NCI-H1048 (cell line): ENCODE measurements around the gene KLHL35.

ENCODE experiments used
- DNase-seq: peaks from one replicate; lab custom pipeline; 2025; lab: John Stamatoyannopoulos, UW

Gene KLHL35

DNA sequence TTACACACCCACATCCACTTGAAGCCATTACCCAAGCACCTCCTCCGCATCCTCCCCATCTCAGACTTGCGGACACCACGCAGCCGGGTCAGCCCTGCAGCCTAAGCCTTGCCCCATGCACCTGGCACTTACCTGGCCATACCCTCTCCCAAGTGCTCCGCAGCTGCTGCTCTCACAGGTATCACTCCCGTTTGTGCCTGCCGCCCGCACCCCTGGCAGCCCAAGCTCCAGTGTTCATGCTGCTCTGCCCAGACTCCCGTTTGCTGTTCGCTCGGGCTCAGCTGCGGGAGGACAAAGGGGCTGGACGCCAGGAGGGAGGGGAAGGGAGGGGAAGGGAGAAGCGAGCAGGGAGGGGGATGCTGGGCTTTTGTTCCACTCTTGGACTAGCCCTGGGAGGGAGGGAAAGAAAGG lies at the start of gene KLHL35:
TSS of gene KLHL35 (minus strand) at position 293 of the 411 bp plus-strand sequence. CDS start 2,574 bp downstream, outside the sequence.
- DNase-seq: no peak

- DNase-seq: no peak
Measured at GRCh38 chr11:75481922-75482606, 49.1 kb upstream of the KLHL35 start.

DNA sequence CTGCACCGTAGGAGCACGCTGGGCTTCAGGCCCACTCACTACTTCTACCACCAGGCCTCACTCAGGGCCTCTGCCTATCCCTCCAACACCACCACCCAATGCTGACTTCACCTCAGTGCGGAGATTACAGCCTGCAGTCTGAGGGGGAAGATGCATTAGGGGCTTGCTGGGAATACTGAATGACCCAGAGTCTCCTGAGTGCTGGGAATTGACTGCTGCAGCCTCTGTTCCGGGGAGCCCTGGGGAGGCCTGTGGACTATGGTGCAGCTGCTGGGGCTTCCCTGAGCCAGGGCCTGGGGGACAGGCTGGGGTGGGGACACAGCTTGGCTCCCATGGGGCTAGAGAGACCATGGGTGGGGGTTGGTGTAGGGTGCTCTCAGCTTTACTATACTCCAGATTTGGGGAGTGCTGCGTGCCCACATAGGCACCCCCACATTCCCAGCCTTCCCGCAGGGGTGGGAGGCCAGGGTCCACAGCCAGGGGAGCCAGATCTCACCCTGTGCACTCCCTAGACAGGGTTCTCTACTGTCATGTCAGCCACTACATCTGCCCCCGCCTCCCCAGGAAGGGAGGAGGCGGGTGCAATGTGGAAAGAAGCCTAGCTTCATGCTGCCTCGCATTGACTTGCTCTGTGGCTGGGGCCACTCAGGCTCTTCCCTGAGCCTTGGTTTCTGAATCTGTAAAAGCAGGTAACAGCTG lies 48.4 kb upstream of the KLHL35 start:
- no peak for DNase-seq

GRCh38 chr11:75480185-75481175 lies 47.5 kb upstream of the KLHL35 start:
- DNase-seq: no peak

DNA sequence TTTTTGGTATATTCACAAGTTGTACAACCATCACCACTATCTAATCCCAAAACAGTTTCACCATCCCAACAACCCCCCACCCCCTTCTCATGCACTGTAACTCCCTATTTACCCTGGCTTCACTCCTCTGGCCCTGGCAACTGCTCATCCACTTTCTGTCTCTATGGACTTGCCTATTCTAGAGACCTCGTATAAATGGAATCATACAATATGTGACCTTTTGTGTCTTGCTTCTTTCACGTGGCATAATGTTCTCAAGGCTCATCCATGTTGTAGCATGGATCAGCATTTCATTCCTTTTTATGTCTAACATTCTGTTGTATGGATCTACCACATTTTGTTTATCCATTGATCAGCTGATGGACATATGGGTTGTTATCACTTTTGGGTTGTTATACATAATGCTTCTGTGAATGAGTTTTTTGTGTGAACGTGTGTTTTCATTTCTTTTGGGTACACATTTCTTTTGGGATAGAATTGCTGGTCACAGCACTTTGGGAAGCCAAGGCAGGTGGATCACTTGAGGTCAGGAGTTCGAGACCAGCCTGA lies 46.7 kb upstream of the KLHL35 start:
- DNase-seq: no peak

DNA sequence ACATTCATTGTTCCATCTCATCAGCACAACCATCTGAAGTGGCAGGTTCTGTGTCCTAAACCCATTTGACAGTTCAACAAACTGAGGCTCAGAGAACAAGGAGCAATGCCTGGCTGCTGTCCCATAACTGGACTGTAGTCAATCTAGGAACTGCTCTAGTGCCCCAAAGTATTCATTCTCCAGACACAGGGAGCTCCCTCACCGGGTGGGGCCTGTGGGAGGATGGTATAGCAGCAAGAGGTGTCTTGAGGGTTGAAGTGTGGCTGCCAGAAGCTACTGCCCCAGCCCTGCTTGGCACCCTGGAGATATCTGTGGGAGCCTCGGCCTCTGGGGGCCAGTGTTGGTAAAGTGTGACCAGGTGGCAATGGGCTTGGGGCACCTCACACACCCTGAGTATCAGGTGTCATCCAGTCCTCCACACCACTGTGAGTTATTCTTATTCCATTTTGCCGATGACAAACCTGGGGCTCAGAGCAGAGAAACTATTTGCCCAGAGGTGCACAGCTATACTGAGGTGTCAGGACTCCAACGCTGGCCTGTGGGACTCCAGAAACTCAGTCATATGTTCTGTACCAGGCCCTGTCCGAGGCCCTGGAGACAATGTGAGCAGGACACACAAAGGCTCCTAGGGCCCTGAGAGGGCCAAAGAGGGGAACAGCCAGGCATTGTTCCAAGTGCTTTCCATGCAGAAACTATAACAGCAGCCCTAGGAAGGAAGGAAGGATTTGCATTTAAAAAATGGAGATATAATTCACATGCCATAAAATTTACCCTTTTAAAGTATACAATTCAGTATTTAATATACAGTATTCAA lies 46.0 kb upstream of the KLHL35 start:
- no peak for DNase-seq

GRCh38 chr11:75477614-75477935 lies 44.6 kb upstream of the KLHL35 start:
- DNase-seq: no peak

DNA sequence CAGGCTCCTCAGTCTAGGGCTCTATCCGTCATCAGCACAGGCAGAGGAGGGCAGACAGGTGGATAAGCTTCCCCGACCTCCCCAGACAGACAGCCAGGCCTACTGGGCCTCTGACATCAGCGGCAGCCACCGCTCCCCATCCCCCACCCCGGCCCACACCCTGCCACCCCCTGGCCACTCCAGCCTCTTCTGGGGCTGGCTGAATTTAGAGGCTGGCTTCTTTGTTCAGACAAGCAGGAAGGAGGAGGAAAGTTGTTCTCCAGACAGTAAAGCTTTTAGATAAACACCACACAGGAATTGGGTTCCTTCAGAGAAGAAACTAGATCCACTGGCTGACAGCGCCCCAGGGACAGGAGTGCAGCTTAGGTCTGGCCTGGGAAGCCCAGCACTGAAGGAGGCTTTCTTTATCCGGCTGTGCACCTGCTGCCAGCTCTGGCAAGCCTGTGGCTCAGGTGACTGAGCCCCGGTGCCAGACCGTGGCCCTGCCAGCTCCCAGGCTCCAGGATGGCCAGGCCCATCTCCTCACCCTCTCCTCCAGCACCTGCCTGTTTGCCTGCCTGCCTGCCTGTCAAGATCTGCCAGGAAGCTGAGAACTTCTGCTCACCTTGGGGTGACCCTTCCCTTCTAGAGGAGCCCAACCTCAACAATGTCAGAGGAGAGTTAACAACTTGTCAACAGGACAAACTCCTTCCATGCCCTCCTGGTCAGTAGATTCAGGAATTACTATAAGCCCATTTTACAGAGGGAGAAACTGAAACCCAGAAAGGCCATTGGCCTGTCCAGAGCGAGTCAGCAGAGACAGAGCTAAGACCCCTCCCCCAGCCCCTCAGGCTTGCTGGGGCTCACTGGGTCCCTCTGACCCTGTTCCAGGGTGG lies 44.0 kb upstream of the KLHL35 start:
- no peak for DNase-seq

GRCh38 chr11:75475767-75476650 lies 43.0 kb upstream of the KLHL35 start:
- no peak for DNase-seq

DNA sequence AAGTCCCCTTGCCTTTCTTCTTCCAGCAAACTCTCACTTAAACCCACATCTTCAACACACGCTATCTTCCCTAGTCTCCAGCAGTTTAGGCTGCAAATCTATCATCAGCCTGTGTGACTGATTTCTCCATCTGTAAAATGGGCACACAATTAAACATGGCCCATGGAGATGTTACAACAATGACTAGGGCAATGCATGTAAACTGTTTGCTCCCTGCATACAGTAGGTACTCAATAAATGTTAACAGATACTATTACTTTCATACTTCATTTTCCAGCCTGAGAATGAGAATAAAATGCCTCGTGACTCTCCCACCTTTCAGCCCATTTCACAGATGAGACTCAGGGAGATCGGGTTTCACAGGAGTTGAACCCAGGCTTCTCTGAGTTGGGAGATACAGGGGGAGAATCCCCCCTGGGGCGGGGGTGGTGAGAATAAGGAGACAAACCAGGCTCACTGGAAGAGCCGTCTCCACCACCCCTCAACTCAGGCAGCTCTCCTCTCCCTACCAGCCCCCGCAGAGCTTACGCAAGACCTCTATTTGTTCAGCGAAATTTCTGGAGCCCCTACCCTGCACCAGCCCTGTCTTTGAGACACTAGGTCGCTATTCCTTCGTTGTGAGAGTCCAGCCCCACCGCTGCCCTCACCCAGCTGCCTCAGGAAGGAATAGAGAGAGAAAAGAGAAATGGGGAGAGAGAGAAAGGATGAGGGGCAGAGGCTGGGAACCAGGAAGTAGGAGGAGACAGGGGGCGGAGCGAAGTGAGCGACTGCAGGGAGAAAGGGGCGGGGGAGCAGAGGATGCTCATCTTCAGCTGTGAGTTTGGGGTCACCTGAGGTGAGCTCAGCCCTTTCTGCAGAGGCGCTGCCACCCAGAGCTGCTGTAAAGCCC lies 42.1 kb upstream of the KLHL35 start:
- no peak for DNase-seq

DNA sequence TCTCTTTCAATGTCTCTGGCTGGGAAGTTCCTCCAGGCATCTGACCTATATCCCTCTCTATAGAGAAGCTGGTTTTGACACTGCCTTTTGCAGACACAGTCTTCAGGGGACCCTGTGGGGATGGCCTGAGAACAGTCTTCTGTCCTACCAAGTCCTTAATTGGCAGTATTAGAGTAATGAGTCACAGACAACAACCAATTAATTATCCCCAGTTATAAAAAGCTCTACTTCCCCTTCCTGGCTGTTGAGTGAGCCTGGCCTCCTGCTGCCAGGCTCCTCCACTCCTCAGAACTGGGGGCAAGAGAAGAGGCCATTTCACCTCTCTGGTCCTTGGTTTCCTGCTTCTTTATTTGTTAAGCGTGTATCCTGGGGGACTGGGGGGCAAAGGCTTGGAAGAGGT lies 41.2 kb upstream of the KLHL35 start:
- no peak for DNase-seq

GRCh38 chr11:75473684-75474083 lies 40.7 kb upstream of the KLHL35 start:
- no peak for DNase-seq

DNA sequence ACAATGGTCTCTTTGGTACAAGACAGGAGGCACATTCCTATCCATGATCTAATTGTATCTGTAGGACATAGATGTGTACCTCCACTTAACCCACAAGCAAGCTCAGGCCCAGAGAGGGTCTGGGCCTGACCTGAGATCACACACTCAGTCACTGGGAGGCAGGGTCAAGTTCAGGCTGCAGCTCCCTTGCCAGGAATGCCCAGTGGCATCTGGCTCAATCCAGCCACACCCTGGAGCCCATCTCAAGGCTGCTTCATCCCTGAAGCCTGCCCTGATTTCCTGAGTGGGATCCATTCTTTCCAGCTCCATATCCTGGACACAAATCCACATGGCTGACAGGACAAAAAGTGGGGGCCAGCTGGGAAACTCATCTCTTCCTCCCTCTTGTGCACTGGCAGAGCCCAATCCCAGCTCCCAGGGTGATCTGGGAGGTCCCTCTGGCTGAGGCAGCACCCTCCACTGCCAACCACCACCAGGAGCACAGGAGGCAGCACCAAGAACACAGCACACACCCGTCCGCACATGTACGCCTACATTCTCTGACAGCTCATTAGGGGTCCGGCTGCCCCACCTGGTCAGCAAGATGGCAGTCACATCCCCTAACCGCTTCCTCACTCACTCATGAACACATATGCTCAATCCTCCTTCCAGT lies 39.2 kb upstream of the KLHL35 start:
- no peak for DNase-seq

- DNase-seq: no peak
Measured at GRCh38 chr11:75471176-75471973, 38.4 kb upstream of the KLHL35 start.

DNA sequence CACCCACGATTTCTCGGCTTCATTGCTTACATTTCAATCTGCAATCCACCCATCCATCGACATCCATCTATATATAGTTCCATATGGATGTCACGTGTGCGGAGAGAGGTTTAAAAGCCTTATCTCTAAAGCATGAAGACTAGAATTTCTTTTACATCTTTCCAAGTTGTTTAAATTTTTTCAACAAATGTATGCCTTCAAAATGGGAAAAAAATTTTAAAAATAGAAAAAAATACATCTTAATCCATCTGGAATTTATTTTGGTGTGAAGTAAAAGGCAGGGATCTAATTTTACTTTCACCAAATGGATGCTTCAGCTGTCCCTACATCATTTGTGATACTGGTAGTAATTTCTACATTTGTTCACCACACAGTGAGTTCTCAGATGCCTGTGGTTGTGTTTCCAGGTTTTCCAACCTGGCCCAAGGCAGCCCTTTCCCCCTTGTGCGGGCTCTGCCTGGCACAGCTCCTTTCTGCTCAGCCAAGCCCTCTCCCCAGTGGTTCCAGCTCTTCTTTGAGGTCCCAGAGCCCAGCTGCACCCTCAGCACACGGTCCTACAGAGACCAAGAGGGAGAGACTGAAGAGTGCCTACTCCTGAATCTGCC lies 37.6 kb upstream of the KLHL35 start:
- no peak for DNase-seq

GRCh38 chr11:75469785-75470405 lies 36.9 kb upstream of the KLHL35 start:
- no peak for DNase-seq
